ENCODE results near the gene CFL2. TPM values are rescaled to one million over a fixed set of nuclear protein-coding genes. Genes with fewer than 3 reads are reported as not detected.

The CFL2 gene
- total RNA-seq, 1 experiment from 2014 or later = 13.9 TPM

DNA sequence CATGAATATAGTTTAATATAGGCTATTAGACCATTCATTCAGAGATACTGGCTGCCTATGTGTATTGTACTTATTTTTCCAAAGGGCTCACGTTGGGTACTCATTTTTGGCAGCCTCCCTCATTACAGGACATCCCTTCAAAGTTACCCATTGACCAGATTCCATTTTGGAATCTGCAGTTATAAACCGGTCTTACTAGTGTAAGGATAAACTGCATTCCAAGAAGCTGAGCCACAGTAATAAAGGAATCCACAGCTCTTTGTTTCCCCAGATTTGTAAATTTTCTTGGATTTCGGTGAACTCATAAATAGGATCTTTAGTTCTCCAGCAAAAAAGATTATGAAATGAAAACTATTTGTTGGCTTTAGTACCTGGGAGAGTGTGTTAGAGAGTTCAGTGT lies 18.9 kb upstream of the CFL2 start:
- H3K27ac Mint-ChIP-seq = no peak overlapping the region

More for the DNA sequence above, 18.9 kb upstream of the CFL2 start:
- no peaks in the 10 kb centered on the region for H3K79me1 ChIP-seq (ENCODE audit: insufficient read depth, low read depth, low read length, poor library complexity, severe bottlenecking)
- no peak overlapping the region for H3T11ph ChIP-seq (ENCODE audit: low read length)
- no peak overlapping the region for H3K27ac ChIP-seq (ENCODE audit: insufficient read length, low read depth, low read length)
- H2BK12ac ChIP-seq (ENCODE audit: insufficient read length, low read depth, low read length) = no peak overlapping the region
- H3K4me2 ChIP-seq (ENCODE audit: insufficient read depth, insufficient read length, low read length) = no peak overlapping the region
- Mint-ChIP-seq H3K9me3 (peaks cover 2 to 5% of the 10 kb centered on the region in 2 experiments; a peak in 2 of 5 replicates), H3K4me1 (no peaks in the 10 kb centered on the region), H3K27me3 (ENCODE audit: low read depth) (no peaks in the 10 kb centered on the region), H3K36me3 (ENCODE audit: insufficient read depth in 1 of 3, low read depth in 3 of 3) (no peaks in the 10 kb centered on the region; a peak in 1 of 7 replicates), H3K4me3 (no peak overlapping the region)
- H3K4me1 ChIP-seq (ENCODE audit: insufficient read depth, low read length) = no peaks in the 10 kb centered on the region
- DNase-seq = no peak
- H2BK20ac ChIP-seq (ENCODE audit: low read depth, low read length, poor library complexity, severe bottlenecking) = no peak overlapping the region
- H3K18ac ChIP-seq (ENCODE audit: insufficient read length, low read depth, low read length) = no peak overlapping the region
- no peak overlapping the region for H3K14ac ChIP-seq (ENCODE audit: insufficient read depth, low read length)
- no peak overlapping the region for H4K5ac ChIP-seq (ENCODE audit: insufficient read length, low read depth, low read length)
- no peaks in the 10 kb centered on the region for H3K9me3 ChIP-seq (ENCODE audit: control insufficient read depth, low read depth, low read length)
- no peak overlapping the region for H2AK5ac ChIP-seq (ENCODE audit: insufficient read length, low read length)
- H3K27me3 ChIP-seq (ENCODE audit: insufficient read depth, low read length) = no peaks in the 10 kb centered on the region
- no peak overlapping the region for H2BK15ac ChIP-seq (ENCODE audit: low read depth, low read length)
- no peak overlapping the region for H2BK120ac ChIP-seq (ENCODE audit: low read depth, low read length, poor library complexity, severe bottlenecking)
- no CpG with 5 or more reads among the region's 3 CpGs for WGBS (ENCODE audit: extremely low coverage, insufficient read length, low lambda C conversion rate)
- no peak overlapping the region for H4K8ac ChIP-seq (replicated peaks; ENCODE audit: insufficient read length, low read depth, low read length)
- no peak overlapping the region for H3K56ac ChIP-seq (ENCODE audit: insufficient read length, low read depth, low read length)
- no peak overlapping the region for H3K4ac ChIP-seq (ENCODE audit: low read depth, low read length)
- H3K9ac ChIP-seq (ENCODE audit: extremely low read depth, insufficient read length, low read length) = no peak overlapping the region
- H3K79me2 ChIP-seq (ENCODE audit: insufficient read depth, low read length) = no peaks in the 10 kb centered on the region
- no peak overlapping the region for H3K23ac ChIP-seq (ENCODE audit: insufficient read length, low read depth, low read length)
- TF ChIP-seq, protein P1, sequence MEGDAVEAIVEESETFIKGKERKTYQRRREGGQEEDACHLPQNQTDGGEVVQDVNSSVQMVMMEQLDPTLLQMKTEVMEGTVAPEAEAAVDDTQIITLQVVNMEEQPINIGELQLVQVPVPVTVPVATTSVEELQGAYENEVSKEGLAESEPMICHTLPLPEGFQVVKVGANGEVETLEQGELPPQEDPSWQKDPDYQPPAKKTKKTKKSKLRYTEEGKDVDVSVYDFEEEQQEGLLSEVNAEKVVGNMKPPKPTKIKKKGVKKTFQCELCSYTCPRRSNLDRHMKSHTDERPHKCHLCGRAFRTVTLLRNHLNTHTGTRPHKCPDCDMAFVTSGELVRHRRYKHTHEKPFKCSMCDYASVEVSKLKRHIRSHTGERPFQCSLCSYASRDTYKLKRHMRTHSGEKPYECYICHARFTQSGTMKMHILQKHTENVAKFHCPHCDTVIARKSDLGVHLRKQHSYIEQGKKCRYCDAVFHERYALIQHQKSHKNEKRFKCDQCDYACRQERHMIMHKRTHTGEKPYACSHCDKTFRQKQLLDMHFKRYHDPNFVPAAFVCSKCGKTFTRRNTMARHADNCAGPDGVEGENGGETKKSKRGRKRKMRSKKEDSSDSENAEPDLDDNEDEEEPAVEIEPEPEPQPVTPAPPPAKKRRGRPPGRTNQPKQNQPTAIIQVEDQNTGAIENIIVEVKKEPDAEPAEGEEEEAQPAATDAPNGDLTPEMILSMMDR (conservative IDR thresholded peaks at IDR 0.05) = no peak
- no peaks in the 10 kb centered on the region for H3K23me2 ChIP-seq (ENCODE audit: insufficient read length, low read depth, low read length, poor library complexity, severe bottlenecking)
- H2AFZ ChIP-seq (ENCODE audit: low read length) = no peak overlapping the region
- H2BK5ac ChIP-seq (ENCODE audit: insufficient read length, low read length) = no peak overlapping the region
- no peak overlapping the region for H4K91ac ChIP-seq (ENCODE audit: insufficient read length, low read depth, low read length)
- no peaks in the 10 kb centered on the region for H4K20me1 ChIP-seq (ENCODE audit: control insufficient read depth, insufficient read depth, insufficient read length)

Measured in H9 (cell line).